Glutamatergic neuron (in vitro differentiated cells): ENCODE data around the gene DMRTA2. TPM values are rescaled to one million over a fixed set of nuclear protein-coding genes. Genes with fewer than 3 reads are reported as not detected.

Experiments
- DNase-seq: peaks from one replicate; pipeline ENCODE4 v3.0.0; 2022
- H3K27ac Mint-ChIP-seq: one replicate; pipeline ENCODE4 v1.8.0; 2020; ENCODE audit warnings: mild to moderate bottlenecking, mixed read lengths, inconsistent platforms; ENCODE audit not compliant: unreplicated experiment
- H3K27me3 Mint-ChIP-seq: one replicate; pipeline ENCODE4 v1.8.0; 2020; ENCODE audit warnings: mild to moderate bottlenecking, moderate library complexity, mixed read lengths, inconsistent platforms; ENCODE audit not compliant: unreplicated experiment
- H3K36me3 Mint-ChIP-seq: one replicate; pipeline ENCODE4 v1.8.0; 2020; ENCODE audit warnings: mild to moderate bottlenecking, mixed read lengths, inconsistent platforms; ENCODE audit not compliant: unreplicated experiment
- H3K4me1 Mint-ChIP-seq: one replicate; pipeline ENCODE4 v1.8.0; 2020; ENCODE audit warnings: mild to moderate bottlenecking, low read depth, mixed read lengths, inconsistent platforms; ENCODE audit not compliant: unreplicated experiment
- H3K4me3 Mint-ChIP-seq: one replicate; pipeline ENCODE4 v1.8.0; 2020; ENCODE audit warnings: mild to moderate bottlenecking, mixed read lengths, inconsistent platforms; ENCODE audit not compliant: unreplicated experiment
- H3K9me3 Mint-ChIP-seq: one replicate; pipeline ENCODE4 v1.8.0; 2020; ENCODE audit warnings: mild to moderate bottlenecking, moderate library complexity, mixed read lengths, inconsistent platforms; ENCODE audit not compliant: unreplicated experiment
- CTCF ChIP-seq: fragments of 200-600 bp; sonication (generic); IDR thresholded peaks from one replicate; pipeline ENCODE4 v1.5.0; 2021; ENCODE audit not compliant: partially characterized antibody, unreplicated experiment
- total RNA-seq: library from RNA; stranded (reverse); fragmentation: NEBNext Ultra II Directional; extraction: Animal tissue kit (Norgen Biotek cat#: 25700); gene quantifications from one replicate; pipeline ENCODE4 v1.2.1, GENCODE V29; 2021; ENCODE audit not compliant: unreplicated experiment

DMRTA2 gene
- total RNA-seq, 1 donor from 2014 or later = 0.42 TPM

GRCh38 chr1:50427086-50427817 is 4.0 kb upstream of the DMRTA2 start:
- Mint-ChIP-seq H3K36me3 (no peaks in the 10 kb centered on the region), H3K27me3 (peaks cover 50% of the 10 kb centered on the region), H3K27ac (no peak overlapping the region), H3K4me1 (peaks cover 13% of the 10 kb centered on the region), H3K4me3 (peak overlapping the region; percentile 88), H3K9me3 (peaks cover 9% of the 10 kb centered on the region)
- no peak for DNase-seq
- TF ChIP-seq CTCF = no peak

GRCh38 chr1:50426702-50427085 is 3.5 kb upstream of the DMRTA2 start:
- Mint-ChIP-seq H3K4me3 (no peak overlapping the region), H3K36me3 (peaks cover 5% of the 10 kb centered on the region), H3K27me3 (peaks cover 52% of the 10 kb centered on the region), H3K9me3 (peaks cover 13% of the 10 kb centered on the region), H3K4me1 (peaks cover 19% of the 10 kb centered on the region), H3K27ac (no peak overlapping the region)
- peak; percentile 53 for DNase-seq
- TF ChIP-seq CTCF = no peak

GRCh38 chr1:50426108-50426700 is 3.0 kb upstream of the DMRTA2 start:
- Mint-ChIP-seq H3K27me3 (peaks cover 51% of the 10 kb centered on the region), H3K4me1 (peaks cover 20% of the 10 kb centered on the region), H3K9me3 (peaks cover 16% of the 10 kb centered on the region), H3K27ac (no peak overlapping the region), H3K36me3 (peaks cover 7% of the 10 kb centered on the region), H3K4me3 (no peak overlapping the region)
- no peak for TF ChIP-seq CTCF
- DNase-seq = no peak

- Mint-ChIP-seq H3K27me3 (peaks cover 46% of the 10 kb centered on the region), H3K27ac (no peak overlapping the region), H3K9me3 (peaks cover 16% of the 10 kb centered on the region), H3K4me3 (no peak overlapping the region), H3K4me1 (peaks cover 20% of the 10 kb centered on the region), H3K36me3 (peaks cover 7% of the 10 kb centered on the region)
- DNase-seq = no peak
- no peak for TF ChIP-seq CTCF
Measured at GRCh38 chr1:50425376-50426107, 2.3 kb upstream of the DMRTA2 start.
